IMR-90 (cell line): ENCODE results near the gene CAPZA1.

ENCODE experiments used
- CTCF ChIP-seq: conservative IDR thresholded peaks from 2 replicates; pipeline ENCODE4 v1.5.1; 2012; ENCODE audit warnings: mild to moderate bottlenecking, low read depth, low read length, improper control_type of control experiment
- POLR2A ChIP-seq: IDR thresholded peaks from 2 replicates; pipeline ENCODE4 v1.6.1; 2012; ENCODE audit warnings: mild to moderate bottlenecking, low read depth, low read length

GRCh38 chr1:112693821-112694220, 74.2 kb downstream of the CAPZA1 start:
- no peak for TF ChIP-seq CTCF
- TF ChIP-seq POLR2A, result no peak
